Measurements from ENCODE around the gene TBC1D28.
"Not testable (repeated sequence)": the region's sequence is repeated elsewhere in the genome, so short reads cannot be mapped to it uniquely, and the experiment has no call there.

- TF ChIP-seq POLR2A (IDR thresholded peaks at IDR 0.05); CTCF (IDR thresholded peaks at IDR 0.05 in 8 of 11, conservative IDR thresholded peaks at IDR 0.05 in 3 of 11); POLR2AphosphoS5 (IDR thresholded peaks at IDR 0.05): not testable (repeated sequence)
Observed at GRCh38 chr17:18636237-18636636, 8.0 kb downstream of the TBC1D28 start.

All from spleen (tissue), 7 donors.